SH-SY5Y (cell line): ENCODE results near the gene ROBO1.

Source experiments
- GATA2 ChIP-seq: IDR thresholded peaks from 2 replicates; pipeline ENCODE4 v1.6.1; 2011; ENCODE audit warnings: mild to moderate bottlenecking, low read depth, low read length
- GATA3 ChIP-seq: IDR thresholded peaks from 2 replicates; pipeline ENCODE4 v1.6.1; 2011; ENCODE audit warnings: low read depth, mild to moderate bottlenecking, low read length, moderate library complexity

GRCh38 chr3:78879295-78879860, 888.4 kb downstream of the ROBO1 start:
- TF ChIP-seq GATA2 (no peak), GATA3 (no peak)
